GM19025 (cell line): Measurements from ENCODE around the gene RCBTB2.

Experiments
- ATAC-seq: cut with Tn5 transposase; IDR thresholded peaks from one replicate; pipeline ENCODE4 v1.9.1; 2021; ENCODE audit warnings: mild to moderate bottlenecking, low read depth, moderate library complexity; ENCODE audit not compliant: unreplicated experiment

Gene RCBTB2

GRCh38 chr13:48496271-48497161 is 36.4 kb downstream of the RCBTB2 start:
- ATAC-seq = no peak

DNA sequence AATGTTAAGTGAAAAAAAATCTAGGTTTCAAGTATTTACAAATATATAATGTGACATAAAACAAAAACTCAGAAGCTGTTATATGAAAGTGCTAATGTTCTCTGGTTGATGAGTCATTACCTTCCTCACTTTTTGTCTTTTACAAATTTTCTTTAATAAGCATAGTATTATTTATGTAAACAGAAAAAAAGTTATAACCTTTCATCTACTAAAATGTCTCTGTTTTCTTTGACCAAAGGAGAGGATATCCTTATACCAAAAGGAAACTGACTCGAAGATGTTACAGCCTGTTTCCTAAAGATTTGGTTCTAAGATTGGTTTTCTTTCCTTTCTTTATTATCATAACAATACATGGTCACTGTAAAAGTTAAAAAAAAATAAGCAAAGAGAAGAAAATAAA is 38.0 kb downstream of the RCBTB2 start:
- no peak for ATAC-seq

GRCh38 chr13:48493851-48494250 is 39.0 kb downstream of the RCBTB2 start:
- no peak for ATAC-seq

DNA sequence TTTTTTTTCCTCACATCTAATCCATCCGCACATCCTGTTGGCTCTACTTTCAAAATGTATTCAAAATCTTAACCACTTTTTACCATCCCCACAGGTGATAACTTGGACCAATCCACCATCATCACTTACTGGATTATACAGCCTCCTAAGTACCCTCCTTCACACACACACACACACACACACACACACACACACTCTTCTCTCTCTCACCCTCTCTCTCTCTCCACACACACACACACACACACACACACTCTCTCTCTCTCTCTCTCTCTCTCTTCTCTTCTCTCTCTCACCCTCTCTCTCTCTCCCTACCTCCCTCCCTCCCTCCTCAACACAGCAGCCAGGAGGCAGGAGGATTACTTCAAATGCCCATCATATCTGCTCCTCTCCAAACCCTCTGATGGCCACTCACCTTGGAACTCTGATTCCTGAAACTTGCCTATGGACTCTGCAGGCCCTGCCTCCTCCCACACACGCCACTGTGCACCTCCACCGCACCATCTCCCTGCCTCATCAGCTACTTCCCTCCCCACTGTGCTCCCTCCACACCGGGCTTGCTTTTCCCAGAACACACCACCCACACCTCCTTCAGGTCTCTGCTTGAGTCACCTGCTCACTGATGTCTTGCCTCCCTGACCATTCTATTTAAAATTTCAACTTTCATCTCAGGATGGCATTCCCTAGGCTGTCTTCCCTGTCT is 39.7 kb downstream of the RCBTB2 start:
- ATAC-seq = no peak

DNA sequence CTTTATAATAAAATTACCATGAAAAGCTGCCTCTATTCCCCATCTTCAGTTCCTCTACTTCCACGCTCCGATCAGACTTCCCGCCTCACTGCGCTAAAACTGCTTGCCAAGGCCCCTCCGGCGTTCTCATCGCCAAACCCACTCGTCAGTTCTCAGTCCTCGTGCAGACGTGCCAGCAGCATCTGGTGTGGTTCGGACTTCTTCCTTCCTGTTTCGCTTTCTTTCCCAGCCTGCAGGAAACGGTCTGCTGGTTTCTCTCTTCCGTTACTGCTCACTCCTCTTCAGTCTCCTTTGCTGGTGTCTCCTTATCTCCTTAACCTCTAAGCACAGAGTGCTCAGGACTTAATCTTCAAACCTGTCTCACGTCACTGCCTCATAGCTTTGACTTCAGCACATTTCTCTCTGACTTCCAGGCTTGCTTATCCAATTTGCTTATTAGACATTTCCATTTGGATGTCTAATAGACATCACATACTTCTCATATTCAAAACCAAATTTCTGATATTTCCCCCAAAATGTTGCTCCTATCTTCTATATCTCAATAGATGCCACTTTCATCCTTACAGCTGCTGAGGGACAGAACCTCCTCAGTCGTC is 40.3 kb downstream of the RCBTB2 start:
- peak; percentile 77 for ATAC-seq

- ATAC-seq = peak; percentile 50
Observed at GRCh38 chr13:48492096-48492440, 40.8 kb downstream of the RCBTB2 start.

- ATAC-seq = no peak
Observed at GRCh38 chr13:48491423-48492095, 41.3 kb downstream of the RCBTB2 start.

- no peak for ATAC-seq
Observed at GRCh38 chr13:48490241-48490640, 42.6 kb downstream of the RCBTB2 start.

- ATAC-seq = no peak
Observed at GRCh38 chr13:48489666-48490065, 43.2 kb downstream of the RCBTB2 start.

- ATAC-seq = no peak
Observed at GRCh38 chr13:48488995-48489394, 43.9 kb downstream of the RCBTB2 start.

DNA sequence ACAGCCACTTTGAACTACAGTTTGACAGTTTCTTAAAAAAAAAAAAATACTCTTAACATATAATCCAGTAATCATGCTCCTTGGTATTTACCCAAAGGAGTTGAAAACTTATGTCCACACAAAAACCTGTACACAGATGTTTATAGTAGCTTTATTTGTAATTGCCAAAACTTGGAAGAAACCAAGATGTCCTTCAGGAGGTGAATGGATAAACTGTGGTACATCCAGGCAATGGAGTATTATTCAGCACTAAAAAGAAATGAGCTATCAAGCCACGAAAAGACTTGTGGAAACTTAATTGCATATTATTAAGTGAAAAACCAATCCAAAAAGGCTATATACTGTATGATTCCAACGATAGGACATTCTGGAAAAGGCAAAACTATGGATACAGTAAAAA is 44.9 kb downstream of the RCBTB2 start:
- no peak for ATAC-seq

GRCh38 chr13:48486836-48487235 is 46.0 kb downstream of the RCBTB2 start:
- ATAC-seq = no peak

DNA sequence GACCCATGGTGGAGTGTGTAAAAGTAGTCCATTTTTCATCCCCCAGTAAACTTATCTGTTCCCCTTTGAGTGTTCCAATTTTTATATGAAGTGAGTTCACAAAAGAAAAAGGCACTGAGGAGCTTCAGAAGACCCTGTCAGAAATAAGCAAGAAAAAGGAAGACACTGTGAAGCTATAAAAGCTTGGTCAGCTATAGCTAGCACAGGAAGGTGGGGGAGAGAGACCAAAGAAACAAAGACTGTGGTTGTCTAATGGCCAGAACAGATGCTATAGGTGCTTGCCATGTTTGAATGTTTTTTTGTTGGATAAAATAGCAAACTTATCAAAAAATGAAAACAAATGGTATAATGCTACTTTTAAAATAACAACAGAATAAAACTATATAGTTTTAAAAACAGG is 46.5 kb downstream of the RCBTB2 start:
- no peak for ATAC-seq

DNA sequence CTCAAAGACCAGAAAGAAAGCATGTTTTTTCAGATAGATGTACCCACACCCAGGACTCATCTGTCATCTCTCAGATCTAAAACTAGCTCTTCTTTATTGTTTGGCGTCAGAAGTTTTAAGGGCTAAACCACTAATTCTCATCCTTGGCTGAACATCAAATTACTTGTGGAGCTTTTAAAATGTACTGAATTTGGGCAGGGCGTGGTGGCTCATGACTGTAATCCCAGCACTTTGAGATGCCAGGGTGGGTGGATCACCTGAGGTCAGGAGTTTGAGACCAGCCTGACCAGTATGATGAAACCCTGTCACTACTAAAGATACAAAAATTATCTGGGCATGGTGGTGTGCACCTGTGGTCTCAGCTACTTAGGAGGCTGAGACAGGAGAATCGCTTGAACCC is 47.4 kb downstream of the RCBTB2 start:
- no peak for ATAC-seq

DNA sequence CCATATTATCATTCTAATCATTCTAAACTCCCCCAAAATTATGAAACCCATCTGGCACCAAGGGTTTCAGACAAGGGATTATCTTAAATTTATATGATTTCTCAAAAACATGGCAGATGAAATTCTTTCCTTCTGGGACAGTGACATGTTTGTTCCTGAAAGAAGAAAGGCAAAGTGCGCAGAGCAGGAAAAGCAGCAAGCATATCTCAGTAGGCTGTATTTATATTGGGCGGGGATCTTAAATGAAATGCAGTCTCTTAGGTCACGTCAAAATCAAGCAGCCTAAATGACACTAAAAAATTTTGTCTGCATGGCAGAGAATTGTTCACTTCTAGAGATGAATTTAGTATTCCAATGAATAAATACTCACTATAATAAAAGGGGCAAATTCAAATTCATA is 49.3 kb downstream of the RCBTB2 start:
- ATAC-seq = no peak

- no peak for ATAC-seq
Observed at GRCh38 chr13:48478391-48478790, 54.5 kb downstream of the RCBTB2 start.

DNA sequence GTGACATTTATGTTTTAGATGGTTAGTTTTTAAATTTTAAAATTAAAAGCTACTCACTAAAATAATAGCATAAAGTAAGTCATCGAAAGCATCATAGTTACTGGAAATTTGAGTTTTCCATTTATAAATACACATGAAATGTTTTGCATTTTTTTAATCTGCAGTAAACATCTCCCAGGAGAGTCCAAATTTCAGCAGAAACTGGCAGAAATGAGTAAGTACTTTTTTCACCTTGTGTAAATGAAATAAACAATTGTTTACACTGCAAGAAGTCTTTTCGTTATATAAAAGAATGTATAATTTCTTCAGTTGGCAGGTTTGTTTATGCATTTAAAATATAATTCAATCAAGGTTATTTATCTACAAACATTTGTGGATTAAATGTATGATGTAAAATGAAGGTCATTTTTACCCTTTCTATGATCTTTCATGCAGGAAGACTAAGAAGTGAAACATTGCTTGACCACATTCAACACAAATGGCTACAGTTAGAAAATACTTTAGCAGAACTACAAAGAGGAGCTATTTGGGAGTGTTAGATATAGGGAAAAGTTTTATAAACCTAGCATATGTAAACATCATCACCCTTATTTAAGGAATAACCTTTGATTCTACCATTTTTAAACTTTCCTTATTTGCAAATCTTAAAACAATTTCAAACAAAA is 55.6 kb downstream of the RCBTB2 start:
- ATAC-seq = no peak

- ATAC-seq = no peak
Observed at GRCh38 chr13:48476686-48477085, 56.2 kb downstream of the RCBTB2 start.

GRCh38 chr13:48476215-48476614 is 56.7 kb downstream of the RCBTB2 start:
- no peak for ATAC-seq

DNA sequence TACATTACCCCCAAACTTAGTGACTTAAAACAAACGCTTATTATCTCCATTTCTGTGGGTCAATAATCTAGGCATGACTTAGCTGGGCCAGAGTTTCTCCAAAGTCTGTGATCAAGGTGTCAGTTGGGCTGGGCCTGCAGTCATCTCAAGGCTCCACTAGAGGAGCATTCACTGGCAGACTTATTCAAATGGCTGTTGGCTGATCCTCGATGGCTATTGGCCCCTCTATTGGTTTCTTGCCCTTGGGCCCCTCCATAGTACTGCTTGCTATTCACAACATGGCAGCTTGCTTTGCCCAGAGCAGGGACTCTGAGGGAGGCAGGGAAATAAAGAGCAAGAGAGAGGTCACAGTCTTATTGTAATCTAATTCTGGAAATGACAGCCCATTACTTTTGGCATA is 57.6 kb downstream of the RCBTB2 start:
- ATAC-seq = no peak
